GM18508 (cell line): Measurements from ENCODE around the gene DNAI7.

ENCODE experiments used
- ATAC-seq: cut with Tn5 transposase; IDR thresholded peaks from one replicate; pipeline ENCODE4 v1.9.1; 2021; ENCODE audit warnings: moderate number of reproducible peaks; ENCODE audit not compliant: insufficient read depth, unreplicated experiment

The DNAI7 gene

GRCh38 chr12:25195056-25195971 is at the start of gene DNAI7, which contains the start of gene ETFRF1:
DNAI7 (minus strand) TSS chr12:25195160; CDS start chr12:25195078, 82 bp downstream.
ETFRF1 (plus strand) TSS chr12:25195237; CDS start chr12:25203957, 8,720 bp downstream.
- peak; percentile 53 for ATAC-seq

- ATAC-seq, result no peak
Observed at GRCh38 chr12:25243680-25243990, 48.7 kb upstream of the DNAI7 start.

GRCh38 chr12:25242981-25243679 is 48.2 kb upstream of the DNAI7 start:
- ATAC-seq, result no peak

- ATAC-seq, result peak; percentile 49
Observed at GRCh38 chr12:25241167-25242020, 46.4 kb upstream of the DNAI7 start.

- ATAC-seq, result no peak
Observed at GRCh38 chr12:25236626-25237025, 41.7 kb upstream of the DNAI7 start.

GRCh38 chr12:25236190-25236589 is 41.2 kb upstream of the DNAI7 start:
- ATAC-seq, result no peak

- no peak for ATAC-seq
Observed at GRCh38 chr12:25213338-25213737, 18.4 kb upstream of the DNAI7 start.

- ATAC-seq, result no peak
Observed at GRCh38 chr12:25208554-25208953, 13.6 kb upstream of the DNAI7 start.

GRCh38 chr12:25207846-25208245 is 12.9 kb upstream of the DNAI7 start:
- ATAC-seq, result no peak

- no peak for ATAC-seq
Observed at GRCh38 chr12:25207411-25207810, 12.5 kb upstream of the DNAI7 start.

GRCh38 chr12:25202137-25202536 is 7.2 kb upstream of the DNAI7 start:
- ATAC-seq, result no peak

GRCh38 chr12:25200703-25201102 is 5.7 kb upstream of the DNAI7 start:
- no peak for ATAC-seq

- no peak for ATAC-seq
Observed at GRCh38 chr12:25197608-25198007, 2.6 kb upstream of the DNAI7 start.

- ATAC-seq, result no peak
Observed at GRCh38 chr12:25194722-25195055, 271 bp downstream of the DNAI7 start.

GRCh38 chr12:25194214-25194613 is 746 bp downstream of the DNAI7 start:
- ATAC-seq, result no peak

- no peak for ATAC-seq
Observed at GRCh38 chr12:25190793-25191192, 4.2 kb downstream of the DNAI7 start.

GRCh38 chr12:25189656-25190055 is 5.3 kb downstream of the DNAI7 start:
- ATAC-seq, result no peak

GRCh38 chr12:25187781-25188180 is 7.2 kb downstream of the DNAI7 start:
- ATAC-seq, result no peak

- peak; percentile 65 for ATAC-seq
Observed at GRCh38 chr12:25186788-25187402, 8.1 kb downstream of the DNAI7 start.

GRCh38 chr12:25186038-25186787 is 8.7 kb downstream of the DNAI7 start:
- ATAC-seq, result peak; percentile 41
